Memory B cell (primary cell): Measurements from ENCODE around the gene CRADD.
"Not testable (repeated sequence)": the region's sequence is repeated elsewhere in the genome, so short reads cannot be mapped to it uniquely, and the experiment has no call there.

Experiments used
- ATAC-seq: fragments of 150-1000 bp; cut with Tn5 transposase; 2 replicates; pipeline ENCODE4 v1.10.0; 2021; ENCODE audit warnings: low read depth, mild to moderate bottlenecking, moderate library complexity
- DNase-seq, 2 donors: peaks; one replicate each; pipeline ENCODE4 v3.0.0; 2022; ENCODE audit warnings: low spot score in 2 of 2
- H3K27ac Mint-ChIP-seq: one replicate; pipeline ENCODE4 v1.8.0; 2022; ENCODE audit warnings: mild to moderate bottlenecking, moderate library complexity, mixed read lengths
- H3K27me3 Mint-ChIP-seq: one replicate; pipeline ENCODE4 v1.8.0; 2022; ENCODE audit warnings: mixed read lengths
- H3K36me3 Mint-ChIP-seq: one replicate; pipeline ENCODE4 v1.8.0; 2022; ENCODE audit warnings: mild to moderate bottlenecking, mixed read lengths
- H3K4me1 Mint-ChIP-seq: one replicate; pipeline ENCODE4 v1.8.0; 2022; ENCODE audit warnings: mixed read lengths
- H3K4me3 Mint-ChIP-seq: one replicate; pipeline ENCODE4 v1.8.0; 2022; ENCODE audit warnings: mild to moderate bottlenecking, moderate library complexity, mixed read lengths
- H3K9me3 Mint-ChIP-seq: one replicate; pipeline ENCODE4 v1.8.0; 2022; ENCODE audit warnings: mixed read lengths

Gene CRADD

DNA sequence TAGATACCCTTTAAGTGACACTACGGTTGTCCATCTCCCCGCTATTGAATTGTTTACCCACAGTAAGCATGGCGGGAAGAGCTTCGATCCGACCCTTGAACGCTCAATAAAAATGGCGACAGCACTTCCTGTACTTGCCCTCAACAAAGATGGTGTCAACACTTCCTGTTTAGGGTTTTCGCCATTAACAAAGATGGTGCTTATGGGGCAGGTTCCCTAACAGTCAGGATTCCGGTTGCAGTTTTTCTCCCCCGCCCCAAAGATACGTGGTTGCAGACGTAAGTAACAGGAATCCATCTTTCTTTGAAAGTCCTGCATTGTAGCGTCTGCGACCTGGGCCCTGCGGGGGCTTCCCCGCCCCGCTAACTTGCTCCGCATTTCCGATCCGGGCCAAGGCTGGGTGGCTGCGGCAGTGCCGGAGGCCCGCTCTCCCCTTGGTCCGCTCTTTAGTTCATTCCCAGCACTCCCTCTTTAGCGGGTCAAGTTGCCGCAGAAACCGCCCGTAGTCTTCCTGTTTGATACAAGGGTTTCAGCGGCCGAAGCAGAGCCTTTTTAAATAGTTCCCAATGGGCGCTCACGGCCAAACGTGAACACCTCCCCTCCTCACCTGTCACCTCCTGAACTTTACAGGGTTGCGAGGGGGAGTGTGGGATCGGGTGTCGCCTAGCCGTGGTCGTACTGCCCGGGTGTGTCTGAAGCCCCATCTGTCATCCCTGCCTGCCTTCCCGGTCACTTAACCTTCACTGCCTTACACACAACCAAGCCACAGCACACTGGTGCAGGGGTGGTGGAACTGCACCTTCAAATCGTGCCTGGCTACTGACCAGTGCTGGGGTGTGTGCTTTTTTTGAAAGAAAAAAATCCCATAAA, at the start of gene CRADD:
CRADD (plus strand) TSS at position 181 of the 870 bp plus-strand sequence.
- ATAC-seq (peak; percentile 91), DNase-seq (peak; percentile 75 to 91)
- Mint-ChIP-seq H3K27me3 (peaks cover 8% of the 10 kb centered on the region), H3K9me3 (no peaks in the 10 kb centered on the region), H3K27ac (peak within 1 kb of the TSS; percentile 99), H3K4me3 (peak within 1 kb of the TSS; percentile 98), H3K36me3 (peaks cover 9% of the 10 kb centered on the region), H3K4me1 (peaks cover 24% of the 10 kb centered on the region)

DNA sequence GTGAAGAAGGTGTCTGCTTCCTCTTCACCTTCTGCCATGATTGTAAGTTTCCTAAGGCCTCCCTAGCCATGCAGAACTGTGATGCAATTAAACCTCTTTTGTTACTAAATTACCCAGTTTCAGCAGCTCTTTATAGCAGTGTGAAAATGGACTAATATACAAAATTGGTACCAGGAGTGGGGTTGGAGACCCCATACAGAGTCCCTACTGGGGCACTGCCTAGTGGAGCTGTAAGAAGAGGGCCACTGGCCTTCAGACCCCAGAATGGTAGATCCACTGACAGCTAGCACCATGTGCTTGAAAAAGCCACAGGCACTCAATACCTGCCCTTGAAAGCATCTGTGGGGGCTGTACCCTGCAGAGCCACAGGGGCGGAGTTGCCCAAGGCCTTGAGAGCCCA, 44.8 kb upstream of the CRADD start:
- H3K4me1 Mint-ChIP-seq, result no peaks in the 10 kb centered on the region
- DNase-seq (no peak), ATAC-seq (no peak)
- H3K36me3 Mint-ChIP-seq, result peaks cover 2% of the 10 kb centered on the region
- no peak overlapping the region for H3K27ac Mint-ChIP-seq
- no peak overlapping the region for H3K4me3 Mint-ChIP-seq
- H3K9me3 Mint-ChIP-seq, result peaks cover 7% of the 10 kb centered on the region
- H3K27me3 Mint-ChIP-seq, result peaks cover 8% of the 10 kb centered on the region

DNA sequence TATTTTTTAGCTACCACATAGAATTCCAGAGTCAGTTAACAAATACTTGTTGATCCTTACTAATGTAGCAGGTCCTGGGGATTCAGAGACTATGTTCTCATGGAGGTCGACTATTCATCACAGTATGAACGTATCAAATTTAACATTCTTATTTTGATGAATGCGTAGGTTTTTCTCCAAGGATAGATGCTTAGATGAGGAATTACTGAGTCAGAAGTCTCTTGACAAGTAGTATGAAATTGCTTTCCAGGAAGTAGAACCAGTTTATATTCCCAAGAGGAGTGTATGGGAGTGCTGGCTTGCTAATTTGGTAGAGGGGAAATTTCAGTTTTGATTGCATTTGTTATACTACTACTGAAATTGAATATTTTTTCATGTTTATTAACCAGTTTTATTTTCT, 42.8 kb upstream of the CRADD start:
- no peak overlapping the region for H3K4me3 Mint-ChIP-seq
- no peaks in the 10 kb centered on the region for H3K4me1 Mint-ChIP-seq
- H3K9me3 Mint-ChIP-seq, result peaks cover 5% of the 10 kb centered on the region
- DNase-seq, result no peak
- no peak for ATAC-seq
- peaks cover 13% of the 10 kb centered on the region for H3K27me3 Mint-ChIP-seq
- no peak overlapping the region for H3K27ac Mint-ChIP-seq
- H3K36me3 Mint-ChIP-seq, result peaks cover 2% of the 10 kb centered on the region

DNA sequence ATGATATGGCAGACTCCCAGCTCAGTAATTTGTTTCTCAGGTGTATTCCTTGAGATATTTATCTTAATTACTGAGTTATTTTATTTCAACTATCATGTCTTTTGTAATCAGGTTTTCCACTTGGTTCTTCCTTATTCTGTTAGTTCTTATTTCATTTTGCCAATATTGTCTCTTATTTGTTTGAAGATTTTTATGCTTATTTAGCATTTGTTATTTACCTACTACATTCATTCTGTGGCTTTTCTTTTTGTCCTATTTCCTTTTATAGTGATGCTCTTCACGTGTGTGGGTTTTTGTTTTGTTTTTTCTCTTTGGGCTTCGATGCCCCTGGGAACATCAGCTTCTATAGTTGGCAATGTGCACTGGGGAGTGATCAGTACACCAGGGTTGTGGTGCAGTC, 40.5 kb upstream of the CRADD start:
- ATAC-seq (no peak), DNase-seq (no peak)
- H3K36me3 Mint-ChIP-seq, result peaks cover 2% of the 10 kb centered on the region
- no peaks in the 10 kb centered on the region for H3K4me1 Mint-ChIP-seq
- no peak overlapping the region for H3K27ac Mint-ChIP-seq
- H3K4me3 Mint-ChIP-seq, result no peak overlapping the region
- H3K27me3 Mint-ChIP-seq, result peaks cover 14% of the 10 kb centered on the region
- H3K9me3 Mint-ChIP-seq, result peaks cover 5% of the 10 kb centered on the region

DNA sequence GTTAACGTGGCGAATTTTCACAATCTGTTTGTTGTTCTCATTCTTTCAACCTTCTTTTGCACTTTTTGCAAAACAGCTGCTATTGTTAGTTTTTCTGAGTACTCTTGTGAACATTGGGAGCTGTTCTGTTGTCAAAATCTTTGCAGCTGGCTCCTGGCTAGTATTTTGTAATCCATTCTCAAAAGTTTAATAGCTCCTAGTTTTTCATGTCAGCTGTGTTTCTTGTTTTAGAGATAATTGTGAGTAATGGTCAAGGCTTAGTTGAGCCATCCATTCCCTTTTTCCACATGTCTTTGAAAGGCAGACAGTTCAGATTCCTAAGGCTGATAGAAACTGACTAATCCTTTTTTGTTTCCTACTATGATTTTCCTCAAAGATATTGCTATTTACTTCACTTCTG, 39.1 kb upstream of the CRADD start:
- Mint-ChIP-seq H3K4me1 (no peaks in the 10 kb centered on the region), H3K27me3 (peaks cover 13% of the 10 kb centered on the region), H3K9me3 (no peaks in the 10 kb centered on the region), H3K4me3 (no peak overlapping the region), H3K27ac (no peak overlapping the region), H3K36me3 (peaks cover 2% of the 10 kb centered on the region)
- DNase-seq (no peak), ATAC-seq (no peak)

DNA sequence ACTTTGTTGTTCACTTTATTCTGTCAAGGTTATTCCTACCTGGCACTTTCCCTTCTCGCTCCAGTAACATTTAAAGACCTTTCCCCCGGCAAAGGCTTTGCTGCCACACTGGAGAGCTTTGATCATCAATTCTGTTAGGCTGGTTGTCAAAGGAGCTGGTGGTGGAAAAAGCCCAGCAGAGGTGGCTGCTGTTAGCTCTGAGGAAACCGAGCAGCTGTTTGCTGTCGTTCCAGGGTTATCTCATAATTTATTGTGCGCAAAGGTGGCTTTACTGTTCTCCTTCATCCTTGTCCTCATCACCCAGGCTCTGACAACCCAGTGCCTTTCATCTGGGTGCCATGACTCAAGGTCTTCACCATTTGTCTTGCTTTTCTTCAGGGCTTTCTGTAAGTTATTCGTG, 38.2 kb upstream of the CRADD start:
- Mint-ChIP-seq H3K4me3 (no peak overlapping the region), H3K4me1 (no peaks in the 10 kb centered on the region), H3K27me3 (peaks cover 14% of the 10 kb centered on the region), H3K36me3 (peaks cover 2% of the 10 kb centered on the region), H3K27ac (no peak overlapping the region), H3K9me3 (peaks cover 1% of the 10 kb centered on the region)
- DNase-seq, result no peak
- ATAC-seq, result no peak

DNA sequence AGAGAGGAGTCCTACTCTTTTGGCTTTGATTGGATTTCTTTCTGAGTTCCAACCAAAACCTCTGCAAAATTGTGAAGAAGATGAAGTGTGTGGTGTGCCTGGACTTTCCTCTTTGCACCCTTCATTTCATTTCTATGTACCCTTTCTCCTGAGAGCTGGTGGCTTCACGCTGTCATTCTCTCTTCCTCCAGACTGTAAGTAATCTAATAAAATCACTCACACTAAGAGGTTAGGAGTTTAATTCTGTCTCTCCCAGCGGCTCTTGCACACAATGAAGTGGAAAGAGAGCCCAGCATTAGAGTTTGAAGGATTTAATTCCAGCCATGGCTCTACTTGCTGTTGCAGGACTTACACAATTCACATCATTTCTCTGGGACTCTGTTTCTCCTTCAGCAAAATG, 37.8 kb upstream of the CRADD start:
- no peak overlapping the region for H3K4me3 Mint-ChIP-seq
- H3K36me3 Mint-ChIP-seq, result peaks cover 6% of the 10 kb centered on the region

DNA sequence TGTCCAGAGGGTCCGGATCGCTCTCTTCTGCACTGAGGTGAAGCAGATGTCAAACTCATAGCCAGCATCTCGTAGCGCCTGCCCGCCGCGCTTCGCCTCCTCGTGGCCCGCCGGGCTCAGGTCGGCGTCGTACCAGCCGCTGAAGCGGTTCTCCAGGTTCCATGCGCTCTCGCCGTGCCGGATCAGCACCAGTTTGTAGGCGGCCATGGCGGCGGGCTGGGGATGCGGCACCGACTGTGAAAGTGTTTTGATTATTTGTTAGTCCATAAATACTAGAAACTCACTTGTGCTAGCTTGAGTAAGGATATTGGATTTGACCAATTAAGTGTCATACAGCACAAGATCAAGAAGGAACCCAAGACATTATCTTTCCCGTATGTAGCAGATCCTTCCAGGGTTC, 35.8 kb upstream of the CRADD start:
- H3K27me3 Mint-ChIP-seq, result peaks cover 13% of the 10 kb centered on the region
- not testable (repeated sequence) for H3K27ac Mint-ChIP-seq, H3K4me1 Mint-ChIP-seq, H3K9me3 Mint-ChIP-seq, DNase-seq, H3K4me3 Mint-ChIP-seq, H3K36me3 Mint-ChIP-seq
- ATAC-seq, result peak; percentile 37

More for the DNA sequence above, 37.8 kb upstream of the CRADD start:
- Mint-ChIP-seq H3K27ac (no peak overlapping the region), H3K9me3 (peaks cover 1% of the 10 kb centered on the region), H3K27me3 (peaks cover 16% of the 10 kb centered on the region), H3K4me1 (no peaks in the 10 kb centered on the region)
- ATAC-seq (no peak), DNase-seq (no peak)

DNA sequence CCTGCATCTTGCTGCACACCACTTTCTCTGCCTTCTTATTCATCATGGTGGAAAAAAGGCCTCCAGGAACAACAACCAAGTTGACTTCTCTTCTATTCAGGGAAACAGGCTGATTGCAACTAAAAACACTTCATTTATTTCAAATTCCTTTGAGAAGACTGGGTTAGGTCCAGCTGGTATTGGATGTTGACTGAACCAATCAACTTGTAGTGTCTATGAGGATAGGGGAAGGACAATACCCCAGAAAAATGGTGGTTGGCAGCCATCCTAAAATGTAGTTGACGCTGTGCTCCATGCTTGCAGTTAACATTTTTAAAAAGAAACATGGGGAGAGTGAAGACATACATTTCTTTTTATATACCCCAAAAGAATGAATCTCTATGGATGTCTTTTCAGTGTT, 34.4 kb upstream of the CRADD start:
- H3K4me3 Mint-ChIP-seq, result no peak overlapping the region
- peaks cover 3% of the 10 kb centered on the region for H3K36me3 Mint-ChIP-seq
- peaks cover 9% of the 10 kb centered on the region for H3K27me3 Mint-ChIP-seq
- no peak for ATAC-seq
- H3K9me3 Mint-ChIP-seq, result peaks cover 1% of the 10 kb centered on the region
- DNase-seq, result no peak
- no peak overlapping the region for H3K27ac Mint-ChIP-seq
- no peaks in the 10 kb centered on the region for H3K4me1 Mint-ChIP-seq

DNA sequence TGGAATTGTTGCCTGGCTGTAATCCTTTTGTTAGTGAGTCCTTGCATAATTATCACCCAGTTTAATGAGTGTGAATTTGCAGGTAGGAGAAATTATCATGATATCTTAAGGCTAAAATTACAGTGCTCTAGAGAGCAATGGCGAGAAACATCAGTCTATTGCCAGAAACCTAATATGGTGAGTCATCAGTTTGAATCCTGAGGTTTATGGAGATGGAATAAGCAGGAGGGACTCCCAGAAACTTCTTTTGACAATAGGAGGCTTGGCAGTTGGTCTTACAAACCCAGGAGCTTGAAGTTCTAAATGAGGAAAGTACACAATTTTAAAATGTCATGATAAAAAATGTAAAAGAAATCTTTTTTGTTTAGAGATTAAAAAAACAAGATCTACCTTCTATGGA, 31.5 kb upstream of the CRADD start:
- no peak overlapping the region for H3K4me3 Mint-ChIP-seq
- H3K27ac Mint-ChIP-seq, result no peak overlapping the region
- peaks cover 1% of the 10 kb centered on the region for H3K9me3 Mint-ChIP-seq
- ATAC-seq (no peak), DNase-seq (no peak)
- H3K36me3 Mint-ChIP-seq, result peaks cover 3% of the 10 kb centered on the region
- peaks cover 6% of the 10 kb centered on the region for H3K27me3 Mint-ChIP-seq
- no peaks in the 10 kb centered on the region for H3K4me1 Mint-ChIP-seq

DNA sequence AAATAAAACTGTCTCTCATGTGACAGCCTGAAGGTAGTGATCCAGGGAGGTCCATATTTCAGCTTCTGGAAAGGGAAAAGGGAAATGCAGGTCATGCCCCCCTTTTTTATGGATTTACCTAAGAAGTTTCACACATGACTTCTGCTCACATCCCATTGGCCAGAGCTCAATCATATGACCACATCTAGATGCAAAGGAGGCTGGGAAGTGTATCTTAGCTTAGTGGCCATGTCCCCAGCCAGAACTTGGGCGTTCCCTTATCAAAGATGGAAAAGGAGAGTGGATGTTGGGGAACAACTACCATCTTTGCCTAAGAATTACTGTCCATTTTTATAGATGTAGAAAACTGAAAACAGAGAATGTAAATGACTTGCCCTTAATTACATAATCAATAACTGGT, 26.5 kb upstream of the CRADD start:
- no peak overlapping the region for H3K27ac Mint-ChIP-seq
- H3K36me3 Mint-ChIP-seq, result no peaks in the 10 kb centered on the region
- peaks cover 3% of the 10 kb centered on the region for H3K27me3 Mint-ChIP-seq
- H3K4me3 Mint-ChIP-seq, result no peak overlapping the region
- peaks cover 5% of the 10 kb centered on the region for H3K4me1 Mint-ChIP-seq
- H3K9me3 Mint-ChIP-seq, result no peaks in the 10 kb centered on the region
- DNase-seq, result no peak
- no peak for ATAC-seq

DNA sequence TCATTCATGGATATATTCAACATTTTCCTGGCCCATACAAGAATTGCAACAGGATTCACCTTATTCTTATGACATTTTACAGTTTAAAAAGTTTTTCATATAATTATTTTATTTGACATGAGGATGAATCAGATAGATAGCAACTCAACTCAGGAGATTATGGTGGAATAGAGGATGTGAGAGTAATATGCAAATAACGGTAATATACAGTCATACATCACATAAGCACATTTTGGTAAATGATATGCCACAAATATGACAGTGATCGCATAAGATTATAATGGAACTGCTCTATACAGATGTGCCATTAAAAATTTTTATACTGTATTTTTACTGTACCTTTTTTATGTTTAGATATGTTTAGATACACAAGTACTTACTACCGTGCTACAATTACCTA, 24.1 kb upstream of the CRADD start:
- peak; percentile 96 for ATAC-seq

DNA sequence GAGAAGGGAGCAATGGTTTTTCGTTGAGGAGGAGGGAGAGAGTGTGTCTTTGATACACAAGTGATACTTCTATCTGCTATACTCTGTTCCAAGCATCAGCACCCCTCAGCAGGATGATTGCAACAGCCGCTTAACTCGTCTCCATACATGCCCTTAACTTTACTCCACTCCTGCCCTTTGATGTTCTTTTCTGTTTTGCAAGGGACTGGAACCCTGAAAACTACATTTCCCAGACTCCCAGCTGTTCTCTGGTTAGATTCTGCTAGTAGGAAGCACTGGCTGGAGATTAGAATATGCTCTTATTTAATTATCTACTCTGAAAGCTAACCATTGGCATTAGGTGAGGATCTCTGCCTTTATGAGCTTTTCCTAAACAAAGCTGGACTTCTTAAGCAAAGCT, 23.5 kb upstream of the CRADD start:
- ATAC-seq (no peak), DNase-seq (no peak)
- H3K9me3 Mint-ChIP-seq, result no peaks in the 10 kb centered on the region
- H3K27me3 Mint-ChIP-seq, result peaks cover 3% of the 10 kb centered on the region
- H3K4me3 Mint-ChIP-seq, result no peak overlapping the region
- no peaks in the 10 kb centered on the region for H3K36me3 Mint-ChIP-seq
- no peak overlapping the region for H3K27ac Mint-ChIP-seq
- H3K4me1 Mint-ChIP-seq, result peaks cover 5% of the 10 kb centered on the region

More for the DNA sequence above, 24.1 kb upstream of the CRADD start:
- H3K27me3 Mint-ChIP-seq, result peaks cover 3% of the 10 kb centered on the region
- H3K9me3 Mint-ChIP-seq, result no peaks in the 10 kb centered on the region
- peaks cover 5% of the 10 kb centered on the region for H3K4me1 Mint-ChIP-seq
- H3K36me3 Mint-ChIP-seq, result no peaks in the 10 kb centered on the region
- no peak overlapping the region for H3K27ac Mint-ChIP-seq
- DNase-seq, result no peak
- H3K4me3 Mint-ChIP-seq, result no peak overlapping the region

DNA sequence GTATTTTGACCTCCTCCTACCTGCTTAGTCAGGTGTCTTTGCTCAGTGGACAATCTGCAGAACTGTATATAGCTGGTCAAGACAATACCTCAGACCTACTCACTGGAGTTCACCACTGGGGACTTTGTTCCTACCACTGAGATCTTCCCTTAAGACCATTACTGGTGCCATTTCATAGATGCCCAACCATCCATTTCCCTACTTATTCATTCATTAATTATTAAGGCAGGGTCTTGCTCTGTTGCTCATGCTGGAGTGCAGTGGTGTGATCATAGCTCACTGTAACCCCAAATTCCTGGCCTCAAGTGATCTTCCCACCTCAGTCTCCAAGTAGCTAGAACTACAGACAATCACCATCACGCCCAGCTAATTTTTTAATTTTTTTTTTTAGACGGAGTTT, 22.8 kb upstream of the CRADD start:
- Mint-ChIP-seq H3K36me3 (no peaks in the 10 kb centered on the region), H3K4me3 (no peak overlapping the region), H3K9me3 (no peaks in the 10 kb centered on the region), H3K27ac (no peak overlapping the region), H3K27me3 (peaks cover 5% of the 10 kb centered on the region), H3K4me1 (peaks cover 5% of the 10 kb centered on the region)
- DNase-seq, result no peak
- no peak for ATAC-seq

DNA sequence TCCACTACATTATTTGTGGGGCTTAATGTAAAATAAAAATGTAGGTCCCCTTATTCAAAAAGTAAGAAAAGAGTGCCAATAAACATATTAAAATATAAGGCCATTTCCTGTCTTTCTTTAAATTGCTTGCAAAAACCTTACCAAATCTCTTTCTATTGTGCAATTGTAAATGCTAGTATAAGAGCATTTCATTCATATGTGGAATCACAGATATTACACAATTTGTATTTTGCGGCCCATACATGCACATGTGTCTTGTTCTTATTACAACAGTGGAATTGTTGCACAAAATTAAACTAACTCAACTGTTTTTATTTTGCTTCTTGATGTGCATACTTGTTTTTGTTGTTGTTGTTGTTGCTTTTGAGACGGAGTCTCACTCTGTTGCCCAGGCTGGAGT, 20.1 kb upstream of the CRADD start:
- H3K4me1 Mint-ChIP-seq, result peaks cover 5% of the 10 kb centered on the region
- H3K4me3 Mint-ChIP-seq, result no peak overlapping the region
- H3K36me3 Mint-ChIP-seq, result no peaks in the 10 kb centered on the region
- H3K9me3 Mint-ChIP-seq, result no peaks in the 10 kb centered on the region
- DNase-seq (no peak), ATAC-seq (no peak)
- H3K27ac Mint-ChIP-seq, result no peak overlapping the region
- peaks cover 3% of the 10 kb centered on the region for H3K27me3 Mint-ChIP-seq
